Adipose tissue (tissue), 3 donors: ENCODE data around the gene USP17L27. TPM values are rescaled to one million over a fixed set of nuclear protein-coding genes. Genes with fewer than 3 reads are reported as not detected.
"Not testable (repeated sequence)": the region's sequence is repeated elsewhere in the genome, so short reads cannot be mapped to it uniquely, and the experiment has no call there.

Source experiments
- H3K27ac ChIP-seq: one replicate; pipeline ENCODE4 v1.5.1; 2013; ENCODE audit warnings: low read depth, low read length
- WGBS, 3 donors: extraction: QIAGEN DNeasy Blood & Tissue Kit; methylation state at CpG; one replicate each; pipeline ENCODE4 v1.1.7; 2013; 5-methylcytosine and 5-hydroxymethylcytosine counted together
- polyA plus RNA-seq, 3 donors: library from polyadenylated mRNA; stranded (reverse); fragments of 200-250 nt; gene quantifications; one replicate each; pipeline ENCODE4 v1.2.3, GENCODE V29; 2013
- donor health status: healthy with polysubstance abuse.
- donor health status: Bipolar disorder and iron deficiency.
- donor health status: healthy.

The USP17L27 gene, protein sequence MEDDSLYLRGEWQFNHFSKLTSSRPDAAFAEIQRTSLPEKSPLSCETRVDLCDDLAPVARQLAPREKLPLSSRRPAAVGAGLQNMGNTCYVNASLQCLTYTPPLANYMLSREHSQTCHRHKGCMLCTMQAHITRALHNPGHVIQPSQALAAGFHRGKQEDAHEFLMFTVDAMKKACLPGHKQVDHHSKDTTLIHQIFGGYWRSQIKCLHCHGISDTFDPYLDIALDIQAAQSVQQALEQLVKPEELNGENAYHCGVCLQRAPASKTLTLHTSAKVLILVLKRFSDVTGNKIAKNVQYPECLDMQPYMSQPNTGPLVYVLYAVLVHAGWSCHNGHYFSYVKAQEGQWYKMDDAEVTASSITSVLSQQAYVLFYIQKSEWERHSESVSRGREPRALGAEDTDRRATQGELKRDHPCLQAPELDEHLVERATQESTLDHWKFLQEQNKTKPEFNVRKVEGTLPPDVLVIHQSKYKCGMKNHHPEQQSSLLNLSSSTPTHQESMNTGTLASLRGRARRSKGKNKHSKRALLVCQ
- not detected for polyA plus RNA-seq

DNA sequence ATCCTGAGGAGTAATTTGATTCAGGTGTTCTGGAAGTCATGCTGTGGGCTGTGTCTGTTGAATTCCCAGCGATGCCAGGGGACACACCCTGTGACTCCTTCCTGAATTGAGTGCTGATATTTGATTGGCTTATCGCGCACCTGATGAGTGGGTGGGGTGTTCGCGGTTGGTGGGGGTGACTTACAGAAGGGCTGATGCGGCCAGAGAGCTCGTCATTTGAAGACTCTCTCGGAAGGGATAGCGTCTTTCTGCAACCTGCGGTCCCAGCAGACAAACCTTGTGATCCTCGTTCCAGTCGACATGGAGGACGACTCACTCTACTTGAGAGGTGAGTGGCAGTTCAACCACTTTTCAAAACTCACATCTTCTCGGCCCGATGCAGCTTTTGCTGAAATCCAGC is at the start of gene USP17L27:
Gene USP17L27 (plus strand): TSS at position 301 of the 400 bp plus-strand sequence. CDS start 0 bp downstream, at position 301.
- no CpG with 5 or more reads among the region's 15 CpGs for WGBS, 3 donors
- H3K27ac ChIP-seq, result not testable (repeated sequence)

DNA sequence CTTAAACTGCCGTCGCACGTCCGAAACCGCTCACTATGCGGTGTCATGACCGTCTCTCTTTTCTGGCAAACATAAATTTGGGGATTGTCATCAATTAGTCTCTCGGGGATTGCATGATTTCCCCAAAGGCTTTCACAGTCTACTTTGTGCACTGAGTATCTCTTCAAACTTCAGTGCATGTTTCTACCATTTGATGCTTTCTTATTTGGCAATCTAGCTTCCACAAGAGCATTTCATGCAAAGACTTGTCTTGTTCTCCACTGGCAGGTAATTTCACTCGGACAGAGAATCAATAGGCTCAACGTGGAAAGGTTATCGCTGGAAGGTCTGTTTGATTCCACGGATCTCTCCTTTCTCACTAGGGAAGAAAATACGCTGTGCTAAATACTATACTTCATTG is 19.8 kb upstream of the USP17L27 start:
- 87 to 92% (median 92%) methylated on average over 1 of the region's 13 CpGs for WGBS, 3 donors
- H3K27ac ChIP-seq, result not testable (repeated sequence)

DNA sequence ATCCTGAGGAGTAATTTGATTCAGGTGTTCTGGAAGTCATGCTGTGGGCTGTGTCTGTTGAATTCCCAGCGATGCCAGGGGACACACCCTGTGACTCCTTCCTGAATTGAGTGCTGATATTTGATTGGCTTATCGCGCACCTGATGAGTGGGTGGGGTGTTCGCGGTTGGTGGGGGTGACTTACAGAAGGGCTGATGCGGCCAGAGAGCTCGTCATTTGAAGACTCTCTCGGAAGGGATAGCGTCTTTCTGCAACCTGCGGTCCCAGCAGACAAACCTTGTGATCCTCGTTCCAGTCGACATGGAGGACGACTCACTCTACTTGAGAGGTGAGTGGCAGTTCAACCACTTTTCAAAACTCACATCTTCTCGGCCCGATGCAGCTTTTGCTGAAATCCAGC is 19.1 kb upstream of the USP17L27 start, which contains the start of gene USP17L24:
Gene USP17L24 (plus strand): TSS at position 301 of the 400 bp plus-strand sequence. CDS start 0 bp downstream, at position 301.
- H3K27ac ChIP-seq, result not testable (repeated sequence)
- no CpG with 5 or more reads among the region's 15 CpGs for WGBS, 3 donors

DNA sequence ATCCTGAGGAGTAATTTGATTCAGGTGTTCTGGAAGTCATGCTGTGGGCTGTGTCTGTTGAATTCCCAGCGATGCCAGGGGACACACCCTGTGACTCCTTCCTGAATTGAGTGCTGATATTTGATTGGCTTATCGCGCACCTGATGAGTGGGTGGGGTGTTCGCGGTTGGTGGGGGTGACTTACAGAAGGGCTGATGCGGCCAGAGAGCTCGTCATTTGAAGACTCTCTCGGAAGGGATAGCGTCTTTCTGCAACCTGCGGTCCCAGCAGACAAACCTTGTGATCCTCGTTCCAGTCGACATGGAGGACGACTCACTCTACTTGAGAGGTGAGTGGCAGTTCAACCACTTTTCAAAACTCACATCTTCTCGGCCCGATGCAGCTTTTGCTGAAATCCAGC is 14.3 kb upstream of the USP17L27 start, which contains the start of gene USP17L25:
Gene USP17L25 (plus strand): TSS at position 301 of the 400 bp plus-strand sequence. CDS start 0 bp downstream, at position 301.
- not testable (repeated sequence) for H3K27ac ChIP-seq
- no CpG with 5 or more reads among the region's 15 CpGs for WGBS, 3 donors

DNA sequence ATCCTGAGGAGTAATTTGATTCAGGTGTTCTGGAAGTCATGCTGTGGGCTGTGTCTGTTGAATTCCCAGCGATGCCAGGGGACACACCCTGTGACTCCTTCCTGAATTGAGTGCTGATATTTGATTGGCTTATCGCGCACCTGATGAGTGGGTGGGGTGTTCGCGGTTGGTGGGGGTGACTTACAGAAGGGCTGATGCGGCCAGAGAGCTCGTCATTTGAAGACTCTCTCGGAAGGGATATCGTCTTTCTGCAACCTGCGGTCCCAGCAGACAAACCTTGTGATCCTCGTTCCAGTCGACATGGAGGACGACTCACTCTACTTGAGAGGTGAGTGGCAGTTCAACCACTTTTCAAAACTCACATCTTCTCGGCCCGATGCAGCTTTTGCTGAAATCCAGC is 9.6 kb upstream of the USP17L27 start, which contains the start of gene USP17L26:
Gene USP17L26 (plus strand): TSS at position 301 of the 400 bp plus-strand sequence. CDS start 0 bp downstream, at position 301.
- 88% methylated on average over 8 of the region's 15 CpGs; no CpG with 5 or more reads in 2 of the 3 donors for WGBS, 3 donors
- not testable (repeated sequence) for H3K27ac ChIP-seq

DNA sequence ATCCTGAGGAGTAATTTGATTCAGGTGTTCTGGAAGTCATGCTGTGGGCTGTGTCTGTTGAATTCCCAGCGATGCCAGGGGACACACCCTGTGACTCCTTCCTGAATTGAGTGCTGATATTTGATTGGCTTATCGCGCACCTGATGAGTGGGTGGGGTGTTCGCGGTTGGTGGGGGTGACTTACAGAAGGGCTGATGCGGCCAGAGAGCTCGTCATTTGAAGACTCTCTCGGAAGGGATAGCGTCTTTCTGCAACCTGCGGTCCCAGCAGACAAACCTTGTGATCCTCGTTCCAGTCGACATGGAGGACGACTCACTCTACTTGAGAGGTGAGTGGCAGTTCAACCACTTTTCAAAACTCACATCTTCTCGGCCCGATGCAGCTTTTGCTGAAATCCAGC is 4.8 kb upstream of the USP17L27 start, which contains the start of gene USP17L5:
Gene USP17L5 (plus strand): TSS at position 301 of the 400 bp plus-strand sequence. CDS start 0 bp downstream, at position 301.
- WGBS, 3 donors, result no CpG with 5 or more reads among the region's 15 CpGs
- not testable (repeated sequence) for H3K27ac ChIP-seq

DNA sequence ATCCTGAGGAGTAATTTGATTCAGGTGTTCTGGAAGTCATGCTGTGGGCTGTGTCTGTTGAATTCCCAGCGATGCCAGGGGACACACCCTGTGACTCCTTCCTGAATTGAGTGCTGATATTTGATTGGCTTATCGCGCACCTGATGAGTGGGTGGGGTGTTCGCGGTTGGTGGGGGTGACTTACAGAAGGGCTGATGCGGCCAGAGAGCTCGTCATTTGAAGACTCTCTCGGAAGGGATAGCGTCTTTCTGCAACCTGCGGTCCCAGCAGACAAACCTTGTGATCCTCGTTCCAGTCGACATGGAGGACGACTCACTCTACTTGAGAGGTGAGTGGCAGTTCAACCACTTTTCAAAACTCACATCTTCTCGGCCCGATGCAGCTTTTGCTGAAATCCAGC is 4.6 kb downstream of the USP17L27 start, which contains the start of gene USP17L28:
Gene USP17L28 (plus strand): TSS at position 301 of the 400 bp plus-strand sequence. CDS start 0 bp downstream, at position 301.
- no CpG with 5 or more reads among the region's 15 CpGs for WGBS, 3 donors
- H3K27ac ChIP-seq, result not testable (repeated sequence)

DNA sequence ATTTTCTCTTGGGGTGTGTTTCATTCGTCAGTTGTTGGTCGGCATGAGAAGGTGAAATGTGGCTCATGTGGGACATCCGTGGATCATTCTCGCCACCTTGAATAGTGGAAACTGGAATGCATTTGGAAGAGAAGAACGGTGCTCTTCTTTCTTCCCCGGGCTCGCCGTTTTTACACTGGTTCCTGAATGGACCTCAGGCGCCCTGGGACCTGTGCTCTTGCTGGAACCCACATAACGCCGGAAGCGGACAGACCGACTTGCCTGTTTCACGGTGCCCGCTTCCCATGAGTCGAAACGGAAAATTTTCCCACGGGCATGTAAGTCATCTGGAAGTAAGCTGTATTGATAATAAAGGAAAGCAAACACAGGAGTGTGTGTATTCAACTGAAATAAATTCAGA is 6.9 kb downstream of the USP17L27 start:
- H3K27ac ChIP-seq, result not testable (repeated sequence)
- 85 to 93% methylated on average over 12 to 13 of the region's 18 CpGs; no CpG with 5 or more reads in 1 of the 3 donors for WGBS, 3 donors

DNA sequence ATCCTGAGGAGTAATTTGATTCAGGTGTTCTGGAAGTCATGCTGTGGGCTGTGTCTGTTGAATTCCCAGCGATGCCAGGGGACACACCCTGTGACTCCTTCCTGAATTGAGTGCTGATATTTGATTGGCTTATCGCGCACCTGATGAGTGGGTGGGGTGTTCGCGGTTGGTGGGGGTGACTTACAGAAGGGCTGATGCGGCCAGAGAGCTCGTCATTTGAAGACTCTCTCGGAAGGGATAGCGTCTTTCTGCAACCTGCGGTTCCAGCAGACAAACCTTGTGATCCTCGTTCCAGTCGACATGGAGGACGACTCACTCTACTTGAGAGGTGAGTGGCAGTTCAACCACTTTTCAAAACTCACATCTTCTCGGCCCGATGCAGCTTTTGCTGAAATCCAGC is 9.4 kb downstream of the USP17L27 start, which contains the start of gene USP17L29:
Gene USP17L29 (plus strand): TSS at position 301 of the 400 bp plus-strand sequence. CDS start 0 bp downstream, at position 301.
- WGBS, 3 donors, result no CpG with 5 or more reads among the region's 15 CpGs

DNA sequence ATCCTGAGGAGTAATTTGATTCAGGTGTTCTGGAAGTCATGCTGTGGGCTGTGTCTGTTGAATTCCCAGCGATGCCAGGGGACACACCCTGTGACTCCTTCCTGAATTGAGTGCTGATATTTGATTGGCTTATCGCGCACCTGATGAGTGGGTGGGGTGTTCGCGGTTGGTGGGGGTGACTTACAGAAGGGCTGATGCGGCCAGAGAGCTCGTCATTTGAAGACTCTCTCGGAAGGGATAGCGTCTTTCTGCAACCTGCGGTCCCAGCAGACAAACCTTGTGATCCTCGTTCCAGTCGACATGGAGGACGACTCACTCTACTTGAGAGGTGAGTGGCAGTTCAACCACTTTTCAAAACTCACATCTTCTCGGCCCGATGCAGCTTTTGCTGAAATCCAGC is 18.9 kb downstream of the USP17L27 start, which contains the start of gene USP17L30:
Gene USP17L30 (plus strand): TSS at position 301 of the 400 bp plus-strand sequence. CDS start 0 bp downstream, at position 301.
- H3K27ac ChIP-seq, result not testable (repeated sequence)
- no CpG with 5 or more reads among the region's 15 CpGs for WGBS, 3 donors

More for the DNA sequence above, 9.4 kb downstream of the USP17L27 start, which contains the start of gene USP17L29:
- not testable (repeated sequence) for H3K27ac ChIP-seq

DNA sequence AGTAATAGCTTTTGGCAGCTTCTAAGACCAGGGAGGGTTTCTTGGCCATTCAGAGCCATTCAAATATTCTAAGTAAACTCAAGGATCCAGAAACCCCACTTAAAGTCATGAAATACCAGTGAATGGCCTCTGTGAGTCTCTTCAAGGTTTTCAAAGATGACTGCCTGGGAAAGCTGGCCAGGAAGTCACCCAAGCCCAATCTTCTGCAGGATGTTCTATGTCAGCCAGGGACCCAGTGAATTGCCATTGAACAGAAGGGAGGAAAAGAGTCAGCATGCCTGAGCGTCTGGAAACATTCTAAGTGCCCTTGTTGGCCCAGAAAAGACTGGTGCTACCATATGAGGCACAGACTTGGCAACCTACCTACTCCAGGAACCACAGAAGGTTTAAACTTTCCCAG is 35.9 kb downstream of the USP17L27 start:
- H3K27ac ChIP-seq, result not testable (repeated sequence)
- WGBS, 3 donors, result 41 to 64% (median 47%) methylated on average over 1 of the region's 1 CpG

DNA sequence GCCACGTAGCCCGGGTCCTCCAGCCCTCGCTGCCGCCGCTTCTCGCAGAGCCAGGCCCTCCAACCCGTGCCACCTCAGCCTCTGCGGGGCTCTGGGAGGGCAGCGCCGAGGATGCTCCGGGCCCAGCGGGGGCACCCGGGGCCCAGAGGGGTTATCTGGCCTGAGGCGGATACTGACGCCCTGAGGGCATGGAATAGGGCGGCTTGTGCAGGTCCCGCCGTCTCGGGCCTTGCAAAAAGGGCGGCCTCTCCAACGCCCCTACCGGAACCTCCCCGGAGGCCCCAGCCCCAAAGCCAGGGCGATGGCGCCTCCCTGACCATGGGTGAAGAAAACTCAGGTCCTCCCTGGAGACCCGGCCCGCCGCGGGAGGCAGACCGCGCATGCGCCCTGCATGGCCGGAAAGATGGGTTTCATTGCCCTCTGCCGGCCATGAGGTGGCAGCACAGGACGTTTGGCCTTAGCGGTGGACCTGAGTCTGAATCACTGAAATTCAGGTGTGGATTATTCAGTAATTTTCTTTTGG is 37.1 kb downstream of the USP17L27 start:
- H3K27ac ChIP-seq, result not testable (repeated sequence)
- 27 to 39% (median 34%) methylated on average over 25 to 33 of the region's 36 CpGs for WGBS, 3 donors

DNA sequence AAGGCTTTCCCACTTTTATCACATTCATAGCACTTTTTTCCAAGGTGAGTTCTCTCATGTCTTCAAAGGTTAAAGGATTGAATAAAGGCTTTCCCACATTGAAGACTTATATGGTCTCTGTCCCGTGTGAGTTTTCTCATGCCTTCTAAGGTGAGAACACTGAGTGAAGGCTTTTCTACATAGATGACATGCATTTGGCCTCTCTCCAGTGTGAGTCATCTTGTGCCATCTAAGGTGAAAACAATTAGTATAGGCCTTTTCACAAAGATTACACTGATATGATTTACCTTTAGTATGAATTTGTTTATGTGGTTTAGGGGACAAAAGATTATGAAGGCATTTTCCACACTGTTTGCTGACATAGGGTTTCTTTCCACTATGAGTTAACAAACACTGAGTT is 40.2 kb downstream of the USP17L27 start:
- no peak overlapping the region for H3K27ac ChIP-seq
- WGBS, 3 donors, result 73 to 83% (median 77%) methylated on average over 1 of the region's 1 CpG

DNA sequence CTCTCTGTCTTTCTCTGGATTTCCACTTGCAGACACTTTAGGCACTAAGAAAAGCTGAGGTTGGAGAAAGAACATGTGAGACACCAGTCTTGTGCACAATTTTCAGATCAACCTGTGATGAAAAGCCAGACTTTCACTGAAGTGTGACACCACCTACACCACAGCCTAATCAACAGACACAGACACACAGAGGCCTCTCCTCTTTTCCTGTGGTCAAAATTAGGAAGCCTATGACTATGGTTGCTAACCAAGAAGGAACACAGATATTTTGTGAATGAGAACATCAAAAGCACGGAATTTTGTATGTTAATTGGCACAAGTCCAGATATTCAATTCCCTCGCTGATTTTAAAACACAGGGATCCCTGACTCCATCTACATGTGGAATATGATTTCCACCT is 45.1 kb downstream of the USP17L27 start:
- 23 to 59% (median 36%) methylated on average over 2 of the region's 2 CpGs for WGBS, 3 donors

More for the DNA sequence above, 45.1 kb downstream of the USP17L27 start:
- not testable (repeated sequence) for H3K27ac ChIP-seq

Other genes starting within 250 kb of the USP17L27 start
- gene FAM90A26, start 173.7 kb upstream of the USP17L27 start, polyA plus RNA-seq, result not detected
- not detected for gene USP17L10, start 133.5 kb upstream of the USP17L27 start, polyA plus RNA-seq
- not detected for gene USP17L11, start 128.7 kb upstream of the USP17L27 start, polyA plus RNA-seq
- gene USP17L12, start 124.0 kb upstream of the USP17L27 start, polyA plus RNA-seq, result not detected
- not detected for gene USP17L13, start 119.3 kb upstream of the USP17L27 start, polyA plus RNA-seq
- gene USP17L15, start 109.8 kb upstream of the USP17L27 start, polyA plus RNA-seq, result not detected
- gene USP17L17, start 100.3 kb upstream of the USP17L27 start, polyA plus RNA-seq, result not detected
- gene USP17L18, start 95.5 kb upstream of the USP17L27 start, polyA plus RNA-seq, result not detected
- gene USP17L19, start 90.8 kb upstream of the USP17L27 start, polyA plus RNA-seq, result not detected
- gene USP17L20, start 86.0 kb upstream of the USP17L27 start, polyA plus RNA-seq, result not detected
- not detected for gene USP17L21, start 81.3 kb upstream of the USP17L27 start, polyA plus RNA-seq
- gene USP17L22, start 76.5 kb upstream of the USP17L27 start, polyA plus RNA-seq, result not detected
- not detected for gene USP17L24, start 19.0 kb upstream of the USP17L27 start, polyA plus RNA-seq
- not detected for gene USP17L25, start 14.2 kb upstream of the USP17L27 start, polyA plus RNA-seq
- gene USP17L26, start 9.5 kb upstream of the USP17L27 start, polyA plus RNA-seq, result not detected
- not detected for gene USP17L5, start 4.7 kb upstream of the USP17L27 start, polyA plus RNA-seq
- gene USP17L28, start 4.7 kb downstream of the USP17L27 start, polyA plus RNA-seq, result not detected
- not detected for gene USP17L29, start 9.5 kb downstream of the USP17L27 start, polyA plus RNA-seq
- not detected for gene USP17L30, start 19.0 kb downstream of the USP17L27 start, polyA plus RNA-seq
- not detected for gene DEFB131A, start 100.3 kb downstream of the USP17L27 start, polyA plus RNA-seq